ENCODE measurements around the gene DLG2.

DNA sequence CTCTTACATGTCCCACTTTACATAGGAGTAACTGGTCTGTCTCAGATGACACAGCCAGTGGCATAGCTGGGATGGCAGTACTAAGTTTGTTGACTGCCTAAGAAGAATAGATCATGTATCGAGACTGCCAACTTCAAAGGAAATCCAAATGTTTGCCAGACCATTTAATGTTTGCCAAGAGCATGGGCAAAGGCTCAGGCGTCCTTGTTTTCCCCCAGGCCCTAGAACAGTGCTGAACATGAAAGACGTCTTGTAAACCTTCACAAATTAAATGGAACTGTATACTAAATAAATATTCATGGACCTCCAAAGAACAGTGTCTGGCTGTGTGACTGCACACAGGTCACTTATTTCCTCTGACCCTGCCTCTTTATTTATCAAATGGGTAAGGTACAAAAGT, 2106.3 kb downstream of the DLG2 start:
- TF ChIP-seq POLR2A (IDR thresholded peaks at IDR 0.05): no peak
- TF ChIP-seq, protein P1, sequence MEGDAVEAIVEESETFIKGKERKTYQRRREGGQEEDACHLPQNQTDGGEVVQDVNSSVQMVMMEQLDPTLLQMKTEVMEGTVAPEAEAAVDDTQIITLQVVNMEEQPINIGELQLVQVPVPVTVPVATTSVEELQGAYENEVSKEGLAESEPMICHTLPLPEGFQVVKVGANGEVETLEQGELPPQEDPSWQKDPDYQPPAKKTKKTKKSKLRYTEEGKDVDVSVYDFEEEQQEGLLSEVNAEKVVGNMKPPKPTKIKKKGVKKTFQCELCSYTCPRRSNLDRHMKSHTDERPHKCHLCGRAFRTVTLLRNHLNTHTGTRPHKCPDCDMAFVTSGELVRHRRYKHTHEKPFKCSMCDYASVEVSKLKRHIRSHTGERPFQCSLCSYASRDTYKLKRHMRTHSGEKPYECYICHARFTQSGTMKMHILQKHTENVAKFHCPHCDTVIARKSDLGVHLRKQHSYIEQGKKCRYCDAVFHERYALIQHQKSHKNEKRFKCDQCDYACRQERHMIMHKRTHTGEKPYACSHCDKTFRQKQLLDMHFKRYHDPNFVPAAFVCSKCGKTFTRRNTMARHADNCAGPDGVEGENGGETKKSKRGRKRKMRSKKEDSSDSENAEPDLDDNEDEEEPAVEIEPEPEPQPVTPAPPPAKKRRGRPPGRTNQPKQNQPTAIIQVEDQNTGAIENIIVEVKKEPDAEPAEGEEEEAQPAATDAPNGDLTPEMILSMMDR (IDR thresholded peaks at IDR 0.05): no peak
